HepG2 (cell line): ENCODE data around the gene RNF208. TPM values are rescaled to one million over a fixed set of nuclear protein-coding genes. Genes with fewer than 3 reads are reported as not detected.

Experiments
- ATAC-seq: fragments of 200-7000 bp; cut with Tn5 transposase; 3 replicates; pipeline ENCODE4 v1.9.1; 2020; ENCODE audit warnings: mild to moderate bottlenecking, moderate library complexity
- BruUV-seq: library from RNA; stranded (reverse); fragments of 400-500 nt; replicated peaks from 2 replicates; lab custom pipeline; 2021; lab: Mats Ljungman, UMichigan
- CTCF ChIA-PET: fragments of 300-600 bp; formaldehyde crosslinking; extraction: SDS; loops from one replicate; lab custom pipeline; 2021; ENCODE audit warnings: low total read pairs, inconsistent platforms, low intra/inter-chr PET ratio; lab: Yijun Ruan, JAX
- POLR2A ChIA-PET: fragments of 350-600 bp; sonication (Branson Sonifier 250); formaldehyde crosslinking; loops from one replicate; lab custom pipeline; 2020; ENCODE audit warnings: antibody characterized with exemption, inconsistent platforms; lab: Yijun Ruan, JAX
- DNase-seq: peaks from one replicate; pipeline ENCODE4 v3.0.0-alpha.2; 2015; ENCODE audit warnings: low spot score
- FAIRE-seq: peaks from 3 replicates; lab custom pipeline; 2011; peaks lifted over from hg19 to GRCh38; lab: Jason Lieb, UNC
- H2AFZ ChIP-seq: one replicate; pipeline ENCODE4 v1.6.1; 2011; ENCODE audit warnings: low read length, inconsistent platforms
- H3K27ac ChIP-seq: fragments of 300-600 bp; 3 replicates; pipeline ENCODE4 v1.8.0; 2011; ENCODE audit warnings: mixed run types, mild to moderate bottlenecking, mixed read lengths, low read length, inconsistent platforms; ENCODE audit not compliant: insufficient read depth; ENCODE audit errors: extremely low read length
- H3K27me3 ChIP-seq, 2 experiments: fragments of 200-600 bp in 1 of 2; 2 replicates in 1 of 2; 3 replicates in 1 of 2; pipeline versions ENCODE4 v1.6.0 to v1.8.0; 2011; ENCODE audit warnings: low read length in 2 of 2, mild to moderate bottlenecking in 2 of 2, moderate library complexity in 2 of 2, inconsistent platforms in 1 of 2; ENCODE audit not compliant: insufficient read depth in 2 of 2, control insufficient read depth in 1 of 2
- H3K36me3 ChIP-seq, 2 experiments: fragments of 200-600 bp in 1 of 2; replicated peaks in 1 of 2; 2 replicates in 1 of 2; 3 replicates in 1 of 2; pipeline versions ENCODE4 v1.5.1 to v1.8.0; 2011; ENCODE audit warnings: low read length in 2 of 2, inconsistent platforms in 1 of 2; ENCODE audit not compliant: insufficient read depth in 2 of 2, control insufficient read depth in 1 of 2
- H3K4me1 ChIP-seq: 2 replicates; pipeline ENCODE4 v1.5.1; 2012; ENCODE audit warnings: low read length, inconsistent platforms; ENCODE audit not compliant: insufficient read depth
- H3K4me2 ChIP-seq: 2 replicates; pipeline ENCODE4 v1.6.0; 2011; ENCODE audit warnings: low read depth, low read length, inconsistent platforms
- H3K4me3 ChIP-seq, 3 experiments: fragments of 200-600 bp in 1 of 3; sonication (generic), shearing (Covaris generic) in 1 of 3; replicated peaks in 1 of 3; 2 replicates each; pipeline ENCODE4 v1.5.1; 2011 to 2016; ENCODE audit warnings: low read length in 3 of 3, inconsistent platforms in 2 of 3, low read depth in 2 of 3, mild to moderate bottlenecking in 2 of 3, control low read depth in 1 of 3, mixed read lengths in 1 of 3; ENCODE audit not compliant: insufficient read depth in 1 of 3
- H3K79me2 ChIP-seq: one replicate; pipeline ENCODE4 v1.6.1; 2011; ENCODE audit warnings: low read length, inconsistent platforms; ENCODE audit not compliant: insufficient read depth
- H3K9ac ChIP-seq: 2 replicates; pipeline ENCODE4 v1.6.0; 2011; ENCODE audit warnings: mild to moderate bottlenecking, low read depth, low read length, inconsistent platforms; ENCODE audit not compliant: insufficient read depth
- H3K9me3 ChIP-seq: 2 replicates; pipeline ENCODE4 v1.5.1; 2012; ENCODE audit warnings: mild to moderate bottlenecking, low read length
- H4K20me1 ChIP-seq: 2 replicates; pipeline ENCODE4 v1.6.0; 2011; ENCODE audit warnings: inconsistent platforms, mild to moderate bottlenecking, low read length, moderate library complexity; ENCODE audit not compliant: insufficient read depth
- EED ChIP-seq: sonication (generic); formaldehyde crosslinking; IDR thresholded peaks from 2 replicates; pipeline ENCODE4 v1.5.0; 2020; ENCODE audit warnings: mild to moderate bottlenecking, missing genetic modification reagents
- HNF4A ChIP-seq: sonication (generic); formaldehyde crosslinking; IDR thresholded peaks from 2 replicates; pipeline ENCODE4 v1.4.0; 2020; ENCODE audit warnings: missing genetic modification reagents
- KAT8 ChIP-seq: IDR thresholded peaks from 2 replicates; pipeline ENCODE4 v1.6.1; 2016; ENCODE audit warnings: missing genetic modification reagents, missing compliant biosample characterization
- MYC ChIP-seq: sonication (generic); formaldehyde crosslinking; IDR thresholded peaks from 2 replicates; pipeline ENCODE4 v1.9.0; 2021; ENCODE audit warnings: missing genetic modification reagents, borderline replicate concordance
- NFATC3 ChIP-seq: sonication (generic); formaldehyde crosslinking; IDR thresholded peaks from 2 replicates; pipeline ENCODE4 v1.5.1; 2020; ENCODE audit warnings: mild to moderate bottlenecking, missing genetic modification reagents
- PHF21A ChIP-seq: sonication (generic); formaldehyde crosslinking; IDR thresholded peaks from 2 replicates; pipeline ENCODE4 v1.5.0; 2020; ENCODE audit warnings: mild to moderate bottlenecking, missing genetic modification reagents
- RAD21 ChIP-seq: fragments of 450-650 bp; formaldehyde crosslinking; IDR thresholded peaks from 2 replicates; pipeline ENCODE4 v1.5.0; 2020; ENCODE audit warnings: mild to moderate bottlenecking
- RBM39 ChIP-seq: fragments of 200-400 bp; formaldehyde crosslinking; IDR thresholded peaks from one replicate; pipeline ENCODE4 v1.6.1; 2018; ENCODE audit warnings: antibody characterized with exemption, mild to moderate bottlenecking, low read depth, low read length; ENCODE audit not compliant: poor library complexity, severe bottlenecking
- RFX5 ChIP-seq: IDR thresholded peaks from 2 replicates; pipeline ENCODE4 v1.6.1; 2011; ENCODE audit warnings: low read depth, low read length, improper control_type of control experiment
- SALL1 ChIP-seq: sonication (generic); formaldehyde crosslinking; IDR thresholded peaks from 2 replicates; pipeline ENCODE4 v1.8.0; 2022; ENCODE audit warnings: mild to moderate bottlenecking, missing genetic modification reagents
- SKI ChIP-seq: fragments of 450-650 bp; IDR thresholded peaks from one replicate; pipeline ENCODE4 v1.6.1; 2018; ENCODE audit warnings: mild to moderate bottlenecking; ENCODE audit not compliant: partially characterized antibody
- ZFY ChIP-seq: sonication (generic); formaldehyde crosslinking; IDR thresholded peaks from 2 replicates; pipeline ENCODE4 v1.4.0; 2020; ENCODE audit warnings: missing genetic modification reagents
- ZKSCAN5 ChIP-seq: sonication (generic); formaldehyde crosslinking; IDR thresholded peaks from 2 replicates; pipeline ENCODE4 v1.5.1; 2020; ENCODE audit warnings: mild to moderate bottlenecking, missing genetic modification reagents
- ZNF331 ChIP-seq: sonication (generic); formaldehyde crosslinking; IDR thresholded peaks from 2 replicates; pipeline ENCODE4 v1.4.0; 2020; ENCODE audit warnings: missing genetic modification reagents
- ZNF501 ChIP-seq: sonication (generic); formaldehyde crosslinking; IDR thresholded peaks from 2 replicates; pipeline ENCODE4 v1.5.1; 2020; ENCODE audit warnings: mild to moderate bottlenecking, moderate library complexity, missing genetic modification reagents
- ZNF790 ChIP-seq: sonication (generic); formaldehyde crosslinking; IDR thresholded peaks from 2 replicates; pipeline ENCODE4 v1.8.0; 2022; ENCODE audit warnings: missing genetic modification reagents, mild to moderate bottlenecking, borderline replicate concordance
- WGBS: methylation state at CpG from one replicate; pipeline ENCODE4 v1.1.6; 2017; ENCODE audit warnings: low lambda C conversion rate; 5-methylcytosine and 5-hydroxymethylcytosine counted together
- in situ Hi-C: cut with HindIII; loops from 2 replicates; pipeline ENCODE4 v1.10.0; 2017; ENCODE audit warnings: low pct_unique_long_range_greater_than_20kb; ENCODE audit not compliant: extremely low pct_ligation_motif_present
- intact Hi-C: fragments of 100-400 bp; cut with micrococcal nuclease; formaldehyde crosslinking; loops from one replicate; pipeline ENCODE4 v1.10.0; 2022; ENCODE audit not compliant: unreplicated experiment
- polyA plus RNA-seq, 8 experiments: library from polyadenylated mRNA; depleted of rRNA in 3 of 8; stranded (reverse) in 7 of 8; unstranded in 1 of 8; fragments of >200 nt; fragmentation: Illumina TruSeq in 4 of 8; extraction: Trizol in 4 of 8; gene quantifications; 2 replicates each; pipeline versions ENCODE4 v1.2.1 to v1.2.3, GENCODE V29; 2011 to 2016; ENCODE audit warnings: low read depth in 4 of 8, missing spikeins in 1 of 8, mixed read lengths in 1 of 8; ENCODE audit not compliant: insufficient read depth in 1 of 8
- total RNA-seq, 5 experiments: library from RNA; depleted of rRNA; stranded (reverse); fragments of >200 nt; fragmentation: Illumina TruSeq; extraction: Trizol; gene quantifications; 2 replicates each; pipeline ENCODE4 v1.2.3, GENCODE V29; 2016; ENCODE audit warnings: low read depth in 1 of 5
- TF ChIP-seq, protein P1 (sequence below): sonication (generic); formaldehyde crosslinking; IDR thresholded peaks from 2 replicates; pipeline ENCODE4 v1.5.0; 2020; ENCODE audit warnings: missing genetic modification reagents, mild to moderate bottlenecking, borderline replicate concordance

RNF208 gene
- total and polyA plus RNA-seq, 2 of the 13 experiments (the other 11 are each of a cell fraction or from before 2014, with no cell fraction given): 1.6 to 2.1 TPM

DNA sequence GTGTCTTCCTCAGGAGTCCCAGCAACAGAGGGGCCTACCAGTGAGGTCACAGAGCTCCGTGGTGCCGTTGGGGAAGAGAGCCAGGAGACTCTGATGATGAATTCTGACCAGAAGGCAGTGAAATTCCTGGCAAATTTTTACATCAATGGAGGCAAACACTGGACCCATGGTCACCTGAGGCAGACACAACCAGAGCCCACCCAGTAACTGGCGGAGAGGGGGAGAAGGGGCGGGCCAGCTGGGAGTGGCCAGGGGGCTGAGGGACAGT lies 29.1 kb upstream of the RNF208 start, which contains the start of gene STPG3:
STPG3 (plus strand) TSS at position 93 of the 268 bp plus-strand sequence; CDS start at position 94, 1 bp downstream.
- peaks cover 2 to 9% of the 10 kb centered on the region in 2 experiments; a peak in 2 of 5 replicates for H3K27me3 ChIP-seq
- intact Hi-C loops (no loop called here), in situ Hi-C loops (no loop called here)
- H3K9me3 ChIP-seq: no peaks in the 10 kb centered on the region
- H3K27ac ChIP-seq: no peak within 1 kb of the TSS
- H3K4me2 ChIP-seq: peak within 1 kb of the TSS; percentile 48
- WGBS: 36% methylated on average over 4 of the region's 4 CpGs
- ChIA-PET POLR2A (interaction anchor here (1.2 to 14.2 kb wide), 2 partner anchors 8 to 25 kb away, joined by 3 to 317 read pairs; partner anchors contain the start of gene TUBB4B), CTCF (no interaction called here)
- H3K9ac ChIP-seq: peak within 1 kb of the TSS; percentile 14; the same call in 1 of the 2 replicates
- TF ChIP-seq KAT8 (CRISPR knock-in tag) (no peak), EED (CRISPR knock-in tag) (0 out of 2 replicates have a peak, but pooled peaks have one; percentile 1)
- H3K36me3 ChIP-seq: no peaks in the 10 kb centered on the region
- H2AFZ ChIP-seq: no peak within 1 kb of the TSS
- no TSS peak for BruUV-seq
- DNase-seq (no peak), FAIRE-seq (no peak), ATAC-seq (no peak)
- peaks cover 80% of the 10 kb centered on the region for H3K4me1 ChIP-seq
- H3K4me3 ChIP-seq: peak within 1 kb of the TSS in 1 of 3 experiments; percentile 19; a peak in 1 of 6 replicates
- no peaks in the 10 kb centered on the region for H4K20me1 ChIP-seq
- H3K79me2 ChIP-seq: peaks cover 9% of the 10 kb centered on the region

DNA sequence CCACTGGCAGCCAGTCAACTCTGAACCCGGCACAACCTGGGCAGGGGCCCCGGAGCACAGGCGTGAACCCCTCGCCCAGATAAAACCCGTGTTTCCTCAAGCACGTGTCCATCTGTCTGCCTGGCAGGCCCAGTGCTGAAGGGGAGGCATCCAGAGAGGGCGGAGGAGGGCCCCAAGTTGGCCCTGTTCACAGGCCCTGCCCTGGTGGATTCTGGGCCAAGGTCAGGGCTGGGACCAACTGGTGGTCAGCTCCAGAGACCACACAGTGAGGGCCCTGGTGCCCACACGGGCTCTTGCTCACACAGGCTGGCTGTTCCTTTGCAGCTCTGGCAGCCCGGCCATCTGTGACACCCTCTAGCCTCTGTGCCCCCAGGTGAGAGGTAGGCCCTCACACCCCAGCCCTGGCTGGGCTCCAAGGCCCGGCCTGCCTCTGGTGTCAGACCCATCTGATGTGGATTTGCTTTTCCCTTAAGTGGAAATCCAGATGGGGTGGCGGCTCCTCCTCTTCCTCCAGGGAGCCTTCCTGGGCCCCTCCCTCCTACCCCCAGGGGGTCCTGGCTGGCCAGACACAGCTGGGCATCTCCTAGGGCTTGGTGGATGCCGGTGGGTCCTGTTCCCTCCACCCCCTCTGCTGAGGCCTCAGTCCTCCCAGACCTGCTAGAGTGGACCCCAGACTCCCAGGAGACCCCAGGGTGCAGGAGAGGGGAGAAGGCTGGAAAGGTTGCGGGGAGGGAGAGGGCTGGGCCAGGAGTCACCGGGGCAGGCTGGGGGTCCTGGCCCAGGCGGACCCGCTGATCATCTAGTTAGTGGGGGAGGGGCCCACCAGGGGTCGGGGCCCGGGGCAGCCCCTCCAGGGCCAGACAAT lies 28.5 kb upstream of the RNF208 start:
- FAIRE-seq (no peak), ATAC-seq (peak; percentile 12), DNase-seq (no peak)
- Histone ChIP-seq H3K9ac (peak overlapping the region; percentile 14; the same call in 1 of the 2 replicates), H3K9me3 (no peaks in the 10 kb centered on the region), H3K27me3 (peaks cover 2 to 9% of the 10 kb centered on the region in 2 experiments; a peak in 2 of 5 replicates), H3K27ac (no peak overlapping the region), H3K4me2 (peak overlapping the region; percentile 48), H3K4me3 (peak overlapping the region in 1 of 3 experiments; percentile 15; a peak in 1 of 6 replicates), H3K79me2 (peaks cover 3% of the 10 kb centered on the region), H4K20me1 (no peaks in the 10 kb centered on the region), H3K4me1 (peaks cover 78% of the 10 kb centered on the region), H2AFZ (no peak overlapping the region), H3K36me3 (no peaks in the 10 kb centered on the region)
- CTCF ChIA-PET: no interaction called here
- no CpG with 5 or more reads among the region's 18 CpGs for WGBS
- POLR2A ChIA-PET: interaction anchor here (1.2 to 14.2 kb wide), 2 partner anchors 8 to 26 kb away, joined by 3 to 317 read pairs; partner anchors contain the start of gene TUBB4B
- intact Hi-C loops (no loop called here), in situ Hi-C loops (no loop called here)
- no TSS peak for BruUV-seq
- TF ChIP-seq ZNF790 (CRISPR knock-in tag) (no peak), RFX5 (no peak), HNF4A (CRISPR knock-in tag) (peak; percentile 50), ZFY (peak; percentile 65), MYC (CRISPR knock-in tag) (peak; percentile 76), SKI (no peak), RAD21 (CRISPR knock-in tag) (no peak), SALL1 (no peak; the same call in 1 of the 2 replicates), PHF21A (peak; percentile 65; the same call in 1 of the 2 replicates), ZNF331 (no peak), ZKSCAN5 (CRISPR knock-in tag) (no peak), NFATC3 (CRISPR knock-in tag) (no peak), RBM39 (no peak), ZNF501 (CRISPR knock-in tag) (0 out of 2 replicates have a peak, but pooled peaks have one; percentile 22)
- TF ChIP-seq, protein P1, sequence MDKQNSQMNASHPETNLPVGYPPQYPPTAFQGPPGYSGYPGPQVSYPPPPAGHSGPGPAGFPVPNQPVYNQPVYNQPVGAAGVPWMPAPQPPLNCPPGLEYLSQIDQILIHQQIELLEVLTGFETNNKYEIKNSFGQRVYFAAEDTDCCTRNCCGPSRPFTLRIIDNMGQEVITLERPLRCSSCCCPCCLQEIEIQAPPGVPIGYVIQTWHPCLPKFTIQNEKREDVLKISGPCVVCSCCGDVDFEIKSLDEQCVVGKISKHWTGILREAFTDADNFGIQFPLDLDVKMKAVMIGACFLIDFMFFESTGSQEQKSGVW (CRISPR knock-in tag): no peak
